ENCODE results near the gene PDE1C. TPM values are rescaled to one million over a fixed set of nuclear protein-coding genes. Genes with fewer than 3 reads are reported as not detected.

PDE1C gene
- total RNA-seq (10 to 100 TPM; 89.8 to 94.4 (median 91.7) TPM), polyA plus RNA-seq (23.2 TPM)
- long read RNA-seq, donor 1, transcript PDE1C-202 (17 exons, 2,420 nt): major isoform, 67 of 160 reads
- long read RNA-seq, donor 1, transcript PDE1C-205 (18 exons, 2,952 nt): minor isoform, 43 of 160 reads
- long read RNA-seq, donor 1, partial matches to known transcripts: 18 of 160 reads
- long read RNA-seq, donor 1, other reads (novel, unspliced or antisense): 30 of 160 reads
- long read RNA-seq, donor 2, transcript PDE1C-202 (17 exons, 2,420 nt): minor isoform, 19 of 54 reads
- long read RNA-seq, donor 2, transcript PDE1C-205 (18 exons, 2,952 nt): major isoform, 23 of 54 reads
- long read RNA-seq, donor 2, partial matches to known transcripts: 2 of 54 reads
- long read RNA-seq, donor 2, other reads (novel, unspliced or antisense): 9 of 54 reads
- long read RNA-seq, donor 3, transcript PDE1C-205 (18 exons, 2,952 nt): minor isoform, 57 of 223 reads
- long read RNA-seq, donor 3, transcript PDE1C-202 (17 exons, 2,420 nt): major isoform, 60 of 223 reads
- long read RNA-seq, donor 3, partial matches to known transcripts: 39 of 223 reads
- long read RNA-seq, donor 3, other reads (novel, unspliced or antisense): 63 of 223 reads
- long read RNA-seq, donor 4, transcript PDE1C-202 (17 exons, 2,420 nt): major isoform, 17 of 46 reads
- long read RNA-seq, donor 4, transcript PDE1C-205 (18 exons, 2,952 nt): minor isoform, 13 of 46 reads
- long read RNA-seq, donor 4, partial matches to known transcripts: 2 of 46 reads
- long read RNA-seq, donor 4, other reads (novel, unspliced or antisense): 14 of 46 reads

GRCh38 chr7:32070406-32071360, at the start of gene PDE1C:
PDE1C (minus strand) TSS chr7:32070407.
- 2% methylated on average over 88 of the region's 88 CpGs for WGBS
- Histone ChIP-seq H3K4me1 (ENCODE audit: control insufficient read depth, insufficient read depth, low read length) (peaks cover 4% of the 10 kb centered on the region), H3K9me3 (ENCODE audit: control insufficient read depth, low read length) (no peaks in the 10 kb centered on the region), H3K27me3 (ENCODE audit: control insufficient read depth, insufficient read depth) (no peaks in the 10 kb centered on the region), H3K27ac (ENCODE audit: low read length) (peak within 1 kb of the TSS; percentile 98), H3K4me3 (ENCODE audit: low read length) (peak within 1 kb of the TSS; percentile 93)
- intact Hi-C loops (cut with DNase I): loop anchor here in 3 of 4 donors (10.0 kb wide), 1 partner anchor 84 kb away; no protein-coding TSS in a partner anchor
- DNase-seq (peak; percentile 56 to 87 (median 81)), ATAC-seq (peak; percentile 86 to 92)

GRCh38 chr7:32119790-32120196, 49.6 kb upstream of the PDE1C start:
- Histone ChIP-seq H3K27ac (ENCODE audit: low read length) (no peak overlapping the region), H3K4me1 (ENCODE audit: control insufficient read depth, insufficient read depth, low read length) (no peaks in the 10 kb centered on the region), H3K9me3 (ENCODE audit: control insufficient read depth, low read length) (no peaks in the 10 kb centered on the region), H3K27me3 (ENCODE audit: control insufficient read depth, insufficient read depth) (no peaks in the 10 kb centered on the region), H3K4me3 (ENCODE audit: low read length) (no peak overlapping the region)
- intact Hi-C loops (cut with DNase I): no loop called here
- DNase-seq (peak; percentile 16 to 46 (median 30)), ATAC-seq (peak; percentile 19 to 29)
- 67% methylated on average over 8 of the region's 8 CpGs for WGBS

GRCh38 chr7:32117837-32118236, 47.6 kb upstream of the PDE1C start:
- H3K27ac ChIP-seq (ENCODE audit: low read length): no peak overlapping the region
- no peaks in the 10 kb centered on the region for H3K4me1 ChIP-seq (ENCODE audit: control insufficient read depth, insufficient read depth, low read length)
- intact Hi-C loops (cut with DNase I): no loop called here
- H3K27me3 ChIP-seq (ENCODE audit: control insufficient read depth, insufficient read depth): no peaks in the 10 kb centered on the region
- WGBS: 65% methylated on average over 2 of the region's 2 CpGs
- H3K9me3 ChIP-seq (ENCODE audit: control insufficient read depth, low read length): no peaks in the 10 kb centered on the region
- no peak overlapping the region for H3K4me3 ChIP-seq (ENCODE audit: low read length)
- DNase-seq (no peak), ATAC-seq (no peak)

GRCh38 chr7:32116436-32116835, 46.2 kb upstream of the PDE1C start:
- DNase-seq (no peak), ATAC-seq (no peak)
- Histone ChIP-seq H3K27me3 (ENCODE audit: control insufficient read depth, insufficient read depth) (no peaks in the 10 kb centered on the region), H3K9me3 (ENCODE audit: control insufficient read depth, low read length) (no peaks in the 10 kb centered on the region), H3K27ac (ENCODE audit: low read length) (no peak overlapping the region), H3K4me1 (ENCODE audit: control insufficient read depth, insufficient read depth, low read length) (no peaks in the 10 kb centered on the region), H3K4me3 (ENCODE audit: low read length) (no peak overlapping the region)
- intact Hi-C loops (cut with DNase I): no loop called here

GRCh38 chr7:32115831-32116230, 45.6 kb upstream of the PDE1C start:
- no peak overlapping the region for H3K27ac ChIP-seq (ENCODE audit: low read length)
- intact Hi-C loops (cut with DNase I): no loop called here
- no peaks in the 10 kb centered on the region for H3K27me3 ChIP-seq (ENCODE audit: control insufficient read depth, insufficient read depth)
- 77% methylated on average over 1 of the region's 1 CpG for WGBS
- no peak overlapping the region for H3K4me3 ChIP-seq (ENCODE audit: low read length)
- H3K9me3 ChIP-seq (ENCODE audit: control insufficient read depth, low read length): no peaks in the 10 kb centered on the region
- ATAC-seq (no peak), DNase-seq (no peak)
- no peaks in the 10 kb centered on the region for H3K4me1 ChIP-seq (ENCODE audit: control insufficient read depth, insufficient read depth, low read length)

GRCh38 chr7:32108651-32109050, 38.4 kb upstream of the PDE1C start:
- peak in 1 of 3 donors; percentile 12 for DNase-seq

GRCh38 chr7:32104766-32105165, 34.6 kb upstream of the PDE1C start:
- Histone ChIP-seq H3K4me3 (ENCODE audit: low read length) (no peak overlapping the region), H3K9me3 (ENCODE audit: control insufficient read depth, low read length) (no peaks in the 10 kb centered on the region), H3K27me3 (ENCODE audit: control insufficient read depth, insufficient read depth) (no peaks in the 10 kb centered on the region), H3K4me1 (ENCODE audit: control insufficient read depth, insufficient read depth, low read length) (no peaks in the 10 kb centered on the region), H3K27ac (ENCODE audit: low read length) (no peak overlapping the region)
- intact Hi-C loops (cut with DNase I): no loop called here
- DNase-seq (no peak), ATAC-seq (no peak)
- WGBS: 75% methylated on average over 2 of the region's 2 CpGs

More at GRCh38 chr7:32108651-32109050, 38.4 kb upstream of the PDE1C start:
- no peaks in the 10 kb centered on the region for H3K27me3 ChIP-seq (ENCODE audit: control insufficient read depth, insufficient read depth)
- no peaks in the 10 kb centered on the region for H3K9me3 ChIP-seq (ENCODE audit: control insufficient read depth, low read length)
- H3K4me3 ChIP-seq (ENCODE audit: low read length): no peak overlapping the region
- 60% methylated on average over 2 of the region's 2 CpGs for WGBS
- intact Hi-C loops (cut with DNase I): no loop called here
- no peaks in the 10 kb centered on the region for H3K4me1 ChIP-seq (ENCODE audit: control insufficient read depth, insufficient read depth, low read length)
- ATAC-seq: peak; percentile 74 to 82
- no peak overlapping the region for H3K27ac ChIP-seq (ENCODE audit: low read length)

- Histone ChIP-seq H3K27ac (ENCODE audit: low read length) (no peak overlapping the region), H3K4me1 (ENCODE audit: control insufficient read depth, insufficient read depth, low read length) (no peaks in the 10 kb centered on the region), H3K9me3 (ENCODE audit: control insufficient read depth, low read length) (no peaks in the 10 kb centered on the region), H3K27me3 (ENCODE audit: control insufficient read depth, insufficient read depth) (no peaks in the 10 kb centered on the region), H3K4me3 (ENCODE audit: low read length) (no peak overlapping the region)
- intact Hi-C loops (cut with DNase I): no loop called here
- ATAC-seq (no peak), DNase-seq (no peak)
- 67% methylated on average over 4 of the region's 4 CpGs for WGBS
Observed at GRCh38 chr7:32103361-32103760, 33.2 kb upstream of the PDE1C start.

GRCh38 chr7:32102432-32102873, 32.2 kb upstream of the PDE1C start:
- DNase-seq: peak in 2 of 3 donors; percentile 32 to 49
- WGBS: 65% methylated on average over 1 of the region's 1 CpG
- Histone ChIP-seq H3K27me3 (ENCODE audit: control insufficient read depth, insufficient read depth) (no peaks in the 10 kb centered on the region), H3K27ac (ENCODE audit: low read length) (peak overlapping the region; percentile 79), H3K4me1 (ENCODE audit: control insufficient read depth, insufficient read depth, low read length) (no peaks in the 10 kb centered on the region), H3K9me3 (ENCODE audit: control insufficient read depth, low read length) (no peaks in the 10 kb centered on the region), H3K4me3 (ENCODE audit: low read length) (no peak overlapping the region)
- intact Hi-C loops (cut with DNase I): no loop called here
- peak; percentile 67 to 82 for ATAC-seq

- no peak for ATAC-seq
- intact Hi-C loops (cut with DNase I): no loop called here
Observed at GRCh38 chr7:32100407-32100907, 30.2 kb upstream of the PDE1C start.

More at GRCh38 chr7:32100407-32100907, 30.2 kb upstream of the PDE1C start:
- Histone ChIP-seq H3K27me3 (ENCODE audit: control insufficient read depth, insufficient read depth) (no peaks in the 10 kb centered on the region), H3K9me3 (ENCODE audit: control insufficient read depth, low read length) (no peaks in the 10 kb centered on the region), H3K4me1 (ENCODE audit: control insufficient read depth, insufficient read depth, low read length) (no peaks in the 10 kb centered on the region), H3K4me3 (ENCODE audit: low read length) (no peak overlapping the region), H3K27ac (ENCODE audit: low read length) (no peak overlapping the region)
- 87% methylated on average over 2 of the region's 2 CpGs for WGBS
- DNase-seq: no peak

All from right cardiac atrium (tissue), 5 donors.